Measurements from ENCODE around the gene BRDT.

The BRDT gene

GRCh38 chr1:92043621-92044020 lies 94.4 kb downstream of the BRDT start:
- Histone ChIP-seq H3K4me1 (ENCODE audit: low read depth, poor library complexity, severe bottlenecking) (no peaks in the 10 kb centered on the region), H3K9ac (no peak overlapping the region), H3K27me3 (ENCODE audit: insufficient read depth, low read depth) (no peaks in the 10 kb centered on the region), H3K36me3 (ENCODE audit: insufficient read depth) (no peaks in the 10 kb centered on the region), H4K20me1 (ENCODE audit: insufficient read depth) (no peaks in the 10 kb centered on the region), H3K4me3 (IDR thresholded peaks at IDR 0.05; ENCODE audit: insufficient read depth, low read depth, low read length) (no peak overlapping the region), H3K79me2 (ENCODE audit: insufficient read depth, low read depth) (no peaks in the 10 kb centered on the region), H3K27ac (no peak overlapping the region), H2AFZ (ENCODE audit: low read depth) (no peak overlapping the region), H3K4me2 (no peak overlapping the region)
- TF ChIP-seq, protein P1, sequence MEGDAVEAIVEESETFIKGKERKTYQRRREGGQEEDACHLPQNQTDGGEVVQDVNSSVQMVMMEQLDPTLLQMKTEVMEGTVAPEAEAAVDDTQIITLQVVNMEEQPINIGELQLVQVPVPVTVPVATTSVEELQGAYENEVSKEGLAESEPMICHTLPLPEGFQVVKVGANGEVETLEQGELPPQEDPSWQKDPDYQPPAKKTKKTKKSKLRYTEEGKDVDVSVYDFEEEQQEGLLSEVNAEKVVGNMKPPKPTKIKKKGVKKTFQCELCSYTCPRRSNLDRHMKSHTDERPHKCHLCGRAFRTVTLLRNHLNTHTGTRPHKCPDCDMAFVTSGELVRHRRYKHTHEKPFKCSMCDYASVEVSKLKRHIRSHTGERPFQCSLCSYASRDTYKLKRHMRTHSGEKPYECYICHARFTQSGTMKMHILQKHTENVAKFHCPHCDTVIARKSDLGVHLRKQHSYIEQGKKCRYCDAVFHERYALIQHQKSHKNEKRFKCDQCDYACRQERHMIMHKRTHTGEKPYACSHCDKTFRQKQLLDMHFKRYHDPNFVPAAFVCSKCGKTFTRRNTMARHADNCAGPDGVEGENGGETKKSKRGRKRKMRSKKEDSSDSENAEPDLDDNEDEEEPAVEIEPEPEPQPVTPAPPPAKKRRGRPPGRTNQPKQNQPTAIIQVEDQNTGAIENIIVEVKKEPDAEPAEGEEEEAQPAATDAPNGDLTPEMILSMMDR (conservative IDR thresholded peaks at IDR 0.05; ENCODE audit: low read depth, low read length) = no peak

DNA sequence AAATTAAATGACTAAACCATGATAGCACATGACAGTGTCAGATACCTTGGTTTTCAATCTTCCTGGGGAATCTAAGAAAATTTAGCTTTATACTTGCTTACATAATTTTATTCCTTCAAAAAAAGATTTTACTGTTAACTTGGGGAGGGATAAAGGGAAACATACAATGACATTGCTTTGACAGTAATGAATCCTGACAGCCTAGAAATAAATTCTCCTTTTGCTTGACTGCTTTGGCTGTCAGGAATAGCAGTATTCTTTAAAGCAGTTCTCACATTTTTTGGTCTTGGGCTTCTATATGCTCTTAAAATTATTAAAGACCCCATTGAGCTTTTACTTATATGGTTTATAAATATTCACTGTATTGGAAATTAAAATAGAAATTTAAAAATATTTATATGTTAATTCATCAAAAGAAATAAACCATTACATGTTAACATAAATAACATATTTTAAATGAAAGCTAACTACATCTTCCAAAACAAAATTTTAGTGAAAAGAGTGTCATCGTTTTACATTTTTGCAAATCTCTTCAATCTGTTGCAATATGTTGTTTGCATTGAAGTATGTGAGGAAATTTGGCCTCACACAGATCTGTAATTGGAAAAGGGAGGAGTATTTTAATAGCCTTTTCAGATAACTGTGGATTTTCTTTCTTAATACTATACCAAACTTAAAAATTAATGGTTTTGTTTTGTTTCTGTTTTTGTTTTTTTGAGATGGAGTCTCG lies 96.7 kb downstream of the BRDT start:
- H3K27me3 ChIP-seq (ENCODE audit: insufficient read depth, low read depth) = no peaks in the 10 kb centered on the region
- H4K20me1 ChIP-seq (ENCODE audit: insufficient read depth) = no peaks in the 10 kb centered on the region
- no peak overlapping the region for H3K4me2 ChIP-seq
- no peak overlapping the region for H3K4me3 ChIP-seq (IDR thresholded peaks at IDR 0.05; ENCODE audit: insufficient read depth, low read depth, low read length)
- TF ChIP-seq, protein P1 (conservative IDR thresholded peaks at IDR 0.05; ENCODE audit: low read depth, low read length) = no peak
- no peaks in the 10 kb centered on the region for H3K79me2 ChIP-seq (ENCODE audit: insufficient read depth, low read depth)
- no peaks in the 10 kb centered on the region for H3K4me1 ChIP-seq (ENCODE audit: low read depth, poor library complexity, severe bottlenecking)
- H3K9ac ChIP-seq = no peak overlapping the region
- no peak overlapping the region for H2AFZ ChIP-seq (ENCODE audit: low read depth)
- H3K36me3 ChIP-seq (ENCODE audit: insufficient read depth) = no peaks in the 10 kb centered on the region
- no peak overlapping the region for H3K27ac ChIP-seq

DNA sequence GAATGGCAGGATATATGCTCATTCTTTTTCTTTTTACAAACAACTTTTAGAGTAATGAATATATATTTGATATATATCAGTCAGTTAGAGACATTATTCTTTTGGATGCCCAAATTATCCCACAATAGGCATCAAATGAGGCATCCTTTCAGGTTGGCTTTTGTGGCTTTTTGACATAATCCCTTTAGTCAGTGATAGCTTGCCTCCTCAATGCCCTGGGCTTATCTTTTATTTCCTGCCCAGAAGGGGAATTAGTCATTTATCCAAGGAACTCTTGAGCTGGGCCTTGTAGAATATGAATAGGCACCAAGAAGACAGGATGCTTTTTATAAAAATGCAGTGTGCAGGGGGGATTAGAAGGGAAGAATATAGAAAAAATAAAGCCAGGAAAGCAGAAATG lies 102.7 kb downstream of the BRDT start:
- Histone ChIP-seq H2AFZ (ENCODE audit: low read depth) (no peak overlapping the region), H3K36me3 (ENCODE audit: insufficient read depth) (no peaks in the 10 kb centered on the region), H3K27ac (no peak overlapping the region), H3K79me2 (ENCODE audit: insufficient read depth, low read depth) (no peaks in the 10 kb centered on the region), H3K9ac (no peak overlapping the region), H3K4me3 (IDR thresholded peaks at IDR 0.05; ENCODE audit: insufficient read depth, low read depth, low read length) (no peak overlapping the region), H3K27me3 (ENCODE audit: insufficient read depth, low read depth) (no peaks in the 10 kb centered on the region), H3K4me1 (ENCODE audit: low read depth, poor library complexity, severe bottlenecking) (no peaks in the 10 kb centered on the region), H4K20me1 (ENCODE audit: insufficient read depth) (no peaks in the 10 kb centered on the region), H3K4me2 (no peak overlapping the region)
- TF ChIP-seq, protein P1 (conservative IDR thresholded peaks at IDR 0.05; ENCODE audit: low read depth, low read length) = no peak

All from KMS-11 (cell line).